ENCODE measurements around the gene TESMIN. TPM values are rescaled to one million over a fixed set of nuclear protein-coding genes. Genes with fewer than 3 reads are reported as not detected.

The TESMIN gene
- total and polyA plus RNA-seq, 12 donors = 0.42 to 6.6 (median 2.6) TPM

DNA sequence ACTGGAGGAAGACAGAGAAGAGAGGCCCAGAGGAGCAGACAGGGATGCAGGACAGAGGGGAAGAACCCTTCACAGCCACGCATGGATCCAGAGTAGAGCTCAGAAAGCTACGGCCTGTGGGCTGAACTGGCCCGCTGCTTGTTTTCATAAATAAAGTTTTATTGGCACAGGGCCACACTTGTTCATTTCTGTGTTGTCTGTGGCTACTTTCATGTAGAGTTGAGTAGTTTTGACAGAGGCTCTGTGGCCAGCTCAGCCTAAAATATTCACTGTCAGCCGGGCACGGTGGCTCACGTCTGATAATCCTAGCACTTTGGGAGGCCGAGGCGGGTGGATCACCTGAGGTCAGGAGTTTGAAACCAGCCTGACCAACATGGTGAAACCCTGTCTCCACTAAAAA, 93.2 kb downstream of the TESMIN start:
- H3K27ac ChIP-seq = no peak overlapping the region

More for the DNA sequence above, 93.2 kb downstream of the TESMIN start:
- Histone ChIP-seq H3K4me1 (replicated peaks in 1 of 2) (peaks cover 0 to 4% of the 10 kb centered on the region in 2 donors), H3K27me3 (peaks cover 10% of the 10 kb centered on the region), H3K9me3 (replicated peaks in 1 of 3) (no peaks in the 10 kb centered on the region), H3K4me3 (no peak overlapping the region), H3K36me3 (replicated peaks in 1 of 2) (no peaks in the 10 kb centered on the region)
- intact Hi-C loops (cut with DNase I) = no loop called here
- DNase-seq = no peak
- WGBS, 4 donors = 92 to 96% (median 95%) methylated on average over 6 to 8 of the region's 8 CpGs
- TF ChIP-seq POLR2A (IDR thresholded peaks at IDR 0.05) = no peak

Other genes starting within 250 kb of the TESMIN start
- 1 to 10 TPM in 2 of 9 donors, under 1 TPM in 2, not detected in 5; 0.36 to 1.8 (median 0.86) TPM for gene GAL, start 67.0 kb downstream of the TESMIN start, total RNA-seq
- under 1 TPM in 2 of 3 donors, not detected in 1; 0.67 to 0.73 TPM for gene GAL, start 67.0 kb downstream of the TESMIN start, polyA plus RNA-seq
- 100 to 1,000 TPM in 1 of 9 donors, 10 to 100 TPM in 8; 21.0 to 140 (median 69.2) TPM for gene CPT1A, start 90.4 kb upstream of the TESMIN start, total RNA-seq
- gene CPT1A, start 90.4 kb upstream of the TESMIN start, polyA plus RNA-seq = 10 to 100 TPM; 15.2 to 66.1 (median 22.3) TPM
- 10 to 100 TPM; 31.1 to 74.1 (median 46.5) TPM for gene MRPL21, start 152.3 kb upstream of the TESMIN start, total RNA-seq
- 10 to 100 TPM; 46.7 to 77.8 (median 48.1) TPM for gene MRPL21, start 152.3 kb upstream of the TESMIN start, polyA plus RNA-seq
- gene IGHMBP2, start 152.4 kb upstream of the TESMIN start, total RNA-seq = 10 to 100 TPM in 7 of 9 donors, 1 to 10 TPM in 2; 7.9 to 21.0 (median 16.1) TPM
- 10 to 100 TPM in 2 of 3 donors, 1 to 10 TPM in 1; 8.7 to 40.6 (median 29.5) TPM for gene IGHMBP2, start 152.4 kb upstream of the TESMIN start, polyA plus RNA-seq
- not detected for gene MRGPRD, start 229.5 kb upstream of the TESMIN start, total RNA-seq
- not detected for gene MRGPRD, start 229.5 kb upstream of the TESMIN start, polyA plus RNA-seq